Lower leg skin (tissue), 3 donors: ENCODE data around the gene IER3IP1.
"Not testable (repeated sequence)": the region's sequence is repeated elsewhere in the genome, so short reads cannot be mapped to it uniquely, and the experiment has no call there.

ENCODE experiments used
- POLR2A ChIP-seq, 2 donors: fragments of 450-650 bp; IDR thresholded peaks; one replicate each; pipeline ENCODE4 v1.6.1; 2016 to 2017; ENCODE audit warnings: antibody characterized with exemption in 2 of 2, mild to moderate bottlenecking in 1 of 2, moderate library complexity in 1 of 2
- TF ChIP-seq, protein P1 (sequence below), 3 donors: fragments of 450-650 bp; IDR thresholded peaks; one replicate each; pipeline ENCODE4 v1.5.1; 2016; ENCODE audit warnings: antibody characterized with exemption in 3 of 3, mild to moderate bottlenecking in 3 of 3, moderate library complexity in 2 of 3

DNA sequence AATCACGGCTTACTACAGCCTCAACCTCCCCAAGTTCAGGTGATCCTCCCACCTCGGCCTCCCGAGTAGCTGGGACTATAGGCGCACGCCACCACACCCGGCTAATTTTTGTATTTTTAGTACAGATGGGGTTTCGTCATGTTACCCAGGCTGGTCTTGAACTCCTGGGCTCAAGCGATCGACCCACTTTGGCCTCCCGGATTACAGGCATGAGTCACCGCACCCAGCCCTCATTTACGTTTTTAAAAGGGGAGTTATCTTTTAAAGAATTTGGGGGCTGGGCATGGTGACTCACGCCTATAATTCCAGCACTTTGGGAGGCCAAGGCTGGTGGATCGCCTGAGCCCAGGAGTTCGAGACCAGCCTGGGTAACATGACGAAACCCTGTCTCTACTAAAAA, 17.8 kb downstream of the IER3IP1 start:
- TF ChIP-seq, protein P1, sequence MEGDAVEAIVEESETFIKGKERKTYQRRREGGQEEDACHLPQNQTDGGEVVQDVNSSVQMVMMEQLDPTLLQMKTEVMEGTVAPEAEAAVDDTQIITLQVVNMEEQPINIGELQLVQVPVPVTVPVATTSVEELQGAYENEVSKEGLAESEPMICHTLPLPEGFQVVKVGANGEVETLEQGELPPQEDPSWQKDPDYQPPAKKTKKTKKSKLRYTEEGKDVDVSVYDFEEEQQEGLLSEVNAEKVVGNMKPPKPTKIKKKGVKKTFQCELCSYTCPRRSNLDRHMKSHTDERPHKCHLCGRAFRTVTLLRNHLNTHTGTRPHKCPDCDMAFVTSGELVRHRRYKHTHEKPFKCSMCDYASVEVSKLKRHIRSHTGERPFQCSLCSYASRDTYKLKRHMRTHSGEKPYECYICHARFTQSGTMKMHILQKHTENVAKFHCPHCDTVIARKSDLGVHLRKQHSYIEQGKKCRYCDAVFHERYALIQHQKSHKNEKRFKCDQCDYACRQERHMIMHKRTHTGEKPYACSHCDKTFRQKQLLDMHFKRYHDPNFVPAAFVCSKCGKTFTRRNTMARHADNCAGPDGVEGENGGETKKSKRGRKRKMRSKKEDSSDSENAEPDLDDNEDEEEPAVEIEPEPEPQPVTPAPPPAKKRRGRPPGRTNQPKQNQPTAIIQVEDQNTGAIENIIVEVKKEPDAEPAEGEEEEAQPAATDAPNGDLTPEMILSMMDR (IDR thresholded peaks at IDR 0.05): not testable (repeated sequence)
- not testable (repeated sequence) for TF ChIP-seq POLR2A (IDR thresholded peaks at IDR 0.05)
